HUES6 (cell line): ENCODE results near the gene ARHGEF7.
A peak's percentile ranks its signal among the peaks of the same experiment; 100 is the strongest.
"Not testable (repeated sequence)": the region's sequence is repeated elsewhere in the genome, so short reads cannot be mapped to it uniquely, and the experiment has no call there.

Experiments used
- H3K27ac ChIP-seq: 2 replicates; pipeline ENCODE4 v1.7.0; 2013; ENCODE audit warnings: low read depth, mild to moderate bottlenecking, low read length, inconsistent platforms
- H3K27me3 ChIP-seq: 2 replicates; pipeline ENCODE4 v1.6.1; 2013; ENCODE audit warnings: low read length; ENCODE audit not compliant: control insufficient read depth, insufficient read depth
- H3K36me3 ChIP-seq: 2 replicates; pipeline ENCODE4 v1.6.1; 2013; ENCODE audit warnings: low read length; ENCODE audit not compliant: control insufficient read depth, insufficient read depth
- H3K4me1 ChIP-seq: 2 replicates; pipeline ENCODE4 v1.6.1; 2013; ENCODE audit warnings: low read length; ENCODE audit not compliant: control insufficient read depth, insufficient read depth
- H3K4me3 ChIP-seq: 2 replicates; pipeline ENCODE4 v1.5.1; 2013; ENCODE audit warnings: low read depth, low read length
- H3K9ac ChIP-seq: one replicate; pipeline ENCODE4 v1.6.1; 2013; ENCODE audit warnings: mild to moderate bottlenecking, low read length
- H3K9me3 ChIP-seq: 2 replicates; pipeline ENCODE4 v1.6.1; 2013; ENCODE audit warnings: low read depth, low read length; ENCODE audit not compliant: control insufficient read depth, insufficient read depth

Gene ARHGEF7

GRCh38 chr13:111115061-111115964 lies at the start of gene ARHGEF7:
Gene ARHGEF7, plus strand, starts transcription at chr13:111115310. Its CDS starts 217 bp downstream, at chr13:111115527.
- no peaks in the 10 kb centered on the region for H3K9me3 ChIP-seq
- H3K9ac ChIP-seq, result peak within 1 kb of the TSS; percentile 52
- peak within 1 kb of the TSS; percentile 77 for H3K4me3 ChIP-seq
- H3K4me1 ChIP-seq, result peaks cover 8% of the 10 kb centered on the region; the same call in 1 of the 2 replicates
- no peaks in the 10 kb centered on the region for H3K36me3 ChIP-seq
- no peak within 1 kb of the TSS for H3K27ac ChIP-seq
- peaks cover 75% of the 10 kb centered on the region for H3K27me3 ChIP-seq

GRCh38 chr13:111065698-111066097 lies 49.4 kb upstream of the ARHGEF7 start:
- Histone ChIP-seq H3K4me3 (no peak overlapping the region), H3K4me1 (peaks cover 45% of the 10 kb centered on the region), H3K36me3 (no peaks in the 10 kb centered on the region), H3K27me3 (peaks cover 18% of the 10 kb centered on the region), H3K27ac (no peak overlapping the region), H3K9ac (no peak overlapping the region), H3K9me3 (peaks cover 6% of the 10 kb centered on the region)

GRCh38 chr13:111066544-111066943 lies 48.6 kb upstream of the ARHGEF7 start:
- Histone ChIP-seq H3K27ac (no peak overlapping the region), H3K36me3 (no peaks in the 10 kb centered on the region), H3K9me3 (peaks cover 9% of the 10 kb centered on the region), H3K4me3 (peak overlapping the region; percentile 3; the same call in 1 of the 2 replicates), H3K27me3 (peaks cover 18% of the 10 kb centered on the region), H3K9ac (no peak overlapping the region), H3K4me1 (peaks cover 45% of the 10 kb centered on the region)

GRCh38 chr13:111068009-111068350 lies 47.1 kb upstream of the ARHGEF7 start:
- peaks cover 16% of the 10 kb centered on the region for H3K9me3 ChIP-seq
- peak overlapping the region; percentile 62; the same call in 1 of the 2 replicates for H3K4me3 ChIP-seq
- peaks cover 18% of the 10 kb centered on the region for H3K27me3 ChIP-seq
- peaks cover 37% of the 10 kb centered on the region for H3K4me1 ChIP-seq
- H3K9ac ChIP-seq, result no peak overlapping the region
- no peaks in the 10 kb centered on the region for H3K36me3 ChIP-seq
- no peak overlapping the region for H3K27ac ChIP-seq

GRCh38 chr13:111071120-111071519 lies 44.0 kb upstream of the ARHGEF7 start:
- H3K9ac ChIP-seq, H3K4me1 ChIP-seq, H3K36me3 ChIP-seq, H3K27ac ChIP-seq, H3K4me3 ChIP-seq: not testable (repeated sequence)
- Histone ChIP-seq H3K27me3 (peaks cover 13% of the 10 kb centered on the region), H3K9me3 (peaks cover 32% of the 10 kb centered on the region)

- not testable (repeated sequence) for H3K4me1 ChIP-seq, H3K27ac ChIP-seq
Measured at GRCh38 chr13:111071526-111071925, 43.6 kb upstream of the ARHGEF7 start.

GRCh38 chr13:111074826-111075225 lies 40.3 kb upstream of the ARHGEF7 start:
- no peaks in the 10 kb centered on the region for H3K4me1 ChIP-seq
- H3K36me3 ChIP-seq, result no peaks in the 10 kb centered on the region
- H3K9me3 ChIP-seq, result peaks cover 32% of the 10 kb centered on the region
- H3K4me3 ChIP-seq, result no peak overlapping the region
- H3K27me3 ChIP-seq, result no peaks in the 10 kb centered on the region
- H3K27ac ChIP-seq, result no peak overlapping the region
- no peak overlapping the region for H3K9ac ChIP-seq

More at GRCh38 chr13:111071526-111071925, 43.6 kb upstream of the ARHGEF7 start:
- H3K36me3 ChIP-seq, H3K9ac ChIP-seq, H3K4me3 ChIP-seq, H3K27me3 ChIP-seq: not testable (repeated sequence)
- peaks cover 32% of the 10 kb centered on the region for H3K9me3 ChIP-seq

- H3K9me3 ChIP-seq, result peaks cover 23% of the 10 kb centered on the region
- H3K36me3 ChIP-seq, result no peaks in the 10 kb centered on the region
- H3K9ac ChIP-seq, result no peak overlapping the region
- no peak overlapping the region for H3K27ac ChIP-seq
- H3K4me3 ChIP-seq, result no peak overlapping the region
- no peaks in the 10 kb centered on the region for H3K27me3 ChIP-seq
- H3K4me1 ChIP-seq, result peaks cover 7% of the 10 kb centered on the region; the same call in 1 of the 2 replicates
Measured at GRCh38 chr13:111076155-111077013, 38.7 kb upstream of the ARHGEF7 start.

GRCh38 chr13:111079375-111079774 lies 35.7 kb upstream of the ARHGEF7 start:
- Histone ChIP-seq H3K4me3 (no peak overlapping the region), H3K27me3 (no peaks in the 10 kb centered on the region), H3K9ac (no peak overlapping the region), H3K4me1 (peaks cover 7% of the 10 kb centered on the region; the same call in 1 of the 2 replicates), H3K9me3 (peaks cover 7% of the 10 kb centered on the region; the same call in 1 of the 2 replicates), H3K36me3 (no peaks in the 10 kb centered on the region), H3K27ac (no peak overlapping the region)

- no peaks in the 10 kb centered on the region for H3K36me3 ChIP-seq
- H3K9ac ChIP-seq, result no peak overlapping the region
- H3K9me3 ChIP-seq, result 0 out of 2 replicates have a peak, but pooled peaks cover 3% of the 10 kb centered on the region
- no peak overlapping the region for H3K4me3 ChIP-seq
- H3K27me3 ChIP-seq, result no peaks in the 10 kb centered on the region
- H3K27ac ChIP-seq, result no peak overlapping the region
- peaks cover 7% of the 10 kb centered on the region; the same call in 1 of the 2 replicates for H3K4me1 ChIP-seq
Measured at GRCh38 chr13:111080642-111081041, 34.5 kb upstream of the ARHGEF7 start.
